Activated CD8-positive, alpha-beta T cell treated with anti-CD3 and anti-CD28 coated beads for 36 hours (primary cell): Measurements from ENCODE around the gene TPRX2. TPM values are rescaled to one million over a fixed set of nuclear protein-coding genes. Genes with fewer than 3 reads are reported as not detected.

Source experiments
- ATAC-seq: fragments of 200-7000 bp; cut with Tn5 transposase; one replicate; pipeline ENCODE4 v1.10.0; 2021; ENCODE audit warnings: mild to moderate bottlenecking, moderate library complexity
- CTCF ChIA-PET: fragments of 350-600 bp; sonication (Branson Sonifier 250); formaldehyde crosslinking; loops from one replicate; lab custom pipeline; 2021; ENCODE audit warnings: antibody characterized with exemption; lab: Charles Lee
- POLR2A ChIA-PET: fragments of 350-600 bp; sonication (Branson Sonifier 250); formaldehyde crosslinking; loops from one replicate; lab custom pipeline; 2021; ENCODE audit warnings: antibody characterized with exemption; lab: Charles Lee
- DNase-seq: peaks from one replicate; pipeline ENCODE4 v3.0.0-alpha.2; 2020
- H3K27ac Mint-ChIP-seq: one replicate; pipeline ENCODE4 v1.8.0; 2021; ENCODE audit warnings: mild to moderate bottlenecking, mixed read lengths
- H3K27me3 Mint-ChIP-seq: one replicate; pipeline ENCODE4 v1.8.0; 2021; ENCODE audit warnings: mixed read lengths
- H3K36me3 Mint-ChIP-seq: one replicate; pipeline ENCODE4 v1.8.0; 2021; ENCODE audit warnings: low read depth, mixed read lengths
- H3K4me1 Mint-ChIP-seq: one replicate; pipeline ENCODE4 v1.8.0; 2021; ENCODE audit warnings: low read depth, mixed read lengths
- H3K4me3 Mint-ChIP-seq: one replicate; pipeline ENCODE4 v1.8.0; 2021; ENCODE audit warnings: mild to moderate bottlenecking, moderate library complexity, mixed read lengths
- H3K9me3 Mint-ChIP-seq: one replicate; pipeline ENCODE4 v1.8.0; 2021; ENCODE audit warnings: mixed read lengths
- CTCF ChIP-seq: fragments of 200-600 bp; IDR thresholded peaks from one replicate; pipeline ENCODE4 v1.8.0; 2022; ENCODE audit warnings: antibody characterized with exemption, mild to moderate bottlenecking
- intact Hi-C: fragments of 100-400 bp; cut with micrococcal nuclease; formaldehyde crosslinking; loops from one replicate; pipeline ENCODE4 v1.10.0; 2022
- total RNA-seq, 2 experiments: library from RNA; stranded (reverse); gene quantifications; one replicate each; pipeline ENCODE4 v1.2.3, GENCODE V29; 2021

Gene TPRX2
- total RNA-seq, 2 experiments from 2014 or later: not detected

GRCh38 chr19:47891622-47891922 lies 32.5 kb downstream of the TPRX2 start:
- Mint-ChIP-seq H3K27me3 (peaks cover 4% of the 10 kb centered on the region), H3K27ac (no peak overlapping the region), H3K4me1 (no peaks in the 10 kb centered on the region), H3K4me3 (no peak overlapping the region), H3K36me3 (no peaks in the 10 kb centered on the region), H3K9me3 (no peaks in the 10 kb centered on the region)
- ATAC-seq (no peak), DNase-seq (no peak)
- ChIA-PET CTCF (interaction anchor here (1.9 kb wide), 1 partner anchor 23 kb away, joined by 9 read pairs; no protein-coding TSS in a partner anchor), POLR2A (no interaction called here)
- intact Hi-C loops: no loop called here
- TF ChIP-seq CTCF: no peak

GRCh38 chr19:47891923-47892666 lies 33.1 kb downstream of the TPRX2 start:
- no peak overlapping the region for H3K27ac Mint-ChIP-seq
- H3K36me3 Mint-ChIP-seq: no peaks in the 10 kb centered on the region
- POLR2A ChIA-PET: no interaction called here
- intact Hi-C loops: no loop called here
- ATAC-seq: no peak
- H3K4me1 Mint-ChIP-seq: no peaks in the 10 kb centered on the region
- CTCF ChIA-PET: interaction anchor here (1.9 kb wide), 1 partner anchor 23 kb away, joined by 9 read pairs; no protein-coding TSS in a partner anchor
- TF ChIP-seq CTCF: no peak
- H3K4me3 Mint-ChIP-seq: no peak overlapping the region
- peaks cover 4% of the 10 kb centered on the region for H3K27me3 Mint-ChIP-seq
- no peak for DNase-seq
- no peaks in the 10 kb centered on the region for H3K9me3 Mint-ChIP-seq

- intact Hi-C loops: no loop called here
- no peak for ATAC-seq
- Mint-ChIP-seq H3K9me3 (no peaks in the 10 kb centered on the region), H3K36me3 (no peaks in the 10 kb centered on the region), H3K27me3 (peaks cover 7% of the 10 kb centered on the region), H3K27ac (no peak overlapping the region), H3K4me1 (no peaks in the 10 kb centered on the region), H3K4me3 (no peak overlapping the region)
- ChIA-PET CTCF (no interaction called here), POLR2A (no interaction called here)
- no peak for DNase-seq
- TF ChIP-seq CTCF: no peak
Observed at GRCh38 chr19:47895165-47895782, 36.2 kb downstream of the TPRX2 start.

- Mint-ChIP-seq H3K9me3 (no peaks in the 10 kb centered on the region), H3K4me1 (no peaks in the 10 kb centered on the region), H3K27me3 (peaks cover 7% of the 10 kb centered on the region), H3K4me3 (no peak overlapping the region), H3K27ac (no peak overlapping the region), H3K36me3 (no peaks in the 10 kb centered on the region)
- intact Hi-C loops: no loop called here
- ATAC-seq: no peak
- DNase-seq: no peak
- TF ChIP-seq CTCF: no peak
- POLR2A ChIA-PET: no interaction called here
- CTCF ChIA-PET: interaction anchor here (0.6 to 2.1 kb wide), 2 partner anchors 27 to 226 kb away, joined by 3 to 5 read pairs; no protein-coding TSS in a partner anchor
Observed at GRCh38 chr19:47896019-47896418, 37.0 kb downstream of the TPRX2 start.

GRCh38 chr19:47896773-47897172 lies 37.7 kb downstream of the TPRX2 start:
- ChIA-PET CTCF (interaction anchor here (0.6 to 2.1 kb wide), 2 partner anchors 28 to 227 kb away, joined by 3 to 5 read pairs; no protein-coding TSS in a partner anchor), POLR2A (no interaction called here)
- Mint-ChIP-seq H3K9me3 (no peaks in the 10 kb centered on the region), H3K27me3 (peaks cover 9% of the 10 kb centered on the region), H3K4me3 (no peak overlapping the region), H3K36me3 (no peaks in the 10 kb centered on the region), H3K27ac (no peak overlapping the region), H3K4me1 (no peaks in the 10 kb centered on the region)
- no peak for TF ChIP-seq CTCF
- ATAC-seq: no peak
- DNase-seq: no peak
- intact Hi-C loops: no loop called here
